Posterior cingulate gyrus (tissue), 11 donors: Measurements from ENCODE around the gene EPS8L1.

Experiments
- DNase-seq, 10 donors: peaks; one replicate each; pipeline versions ENCODE4 v3.0.0 to v3.0.0-alpha.2; 2020 to 2021; ENCODE audit warnings: mixed read lengths in 3 of 10
- intact Hi-C: fragments of 100-400 bp; cut with DNase I; formaldehyde crosslinking; loops from one replicate; pipeline ENCODE4 v1.15.1; 2023

The EPS8L1 gene

GRCh38 chr19:55111238-55111831, 35.7 kb downstream of the EPS8L1 start:
- no peak for DNase-seq
- intact Hi-C loops, result no loop called here

- DNase-seq, result no peak
- intact Hi-C loops, result no loop called here
Measured at GRCh38 chr19:55112246-55112776, 36.6 kb downstream of the EPS8L1 start.

GRCh38 chr19:55112777-55113569, 37.3 kb downstream of the EPS8L1 start:
- no peak for DNase-seq
- intact Hi-C loops, result no loop called here

- DNase-seq, result peak in 6 of 10 donors; percentile 30 to 63 (median 52)
- intact Hi-C loops, result no loop called here
Measured at GRCh38 chr19:55113570-55114039, 37.9 kb downstream of the EPS8L1 start.

- DNase-seq, result peak in 1 of 10 donors; percentile 38
- intact Hi-C loops, result no loop called here
Measured at GRCh38 chr19:55114566-55115145, 39.0 kb downstream of the EPS8L1 start.

- intact Hi-C loops, result loop anchor here (1.0 kb wide), 1 partner anchor 27 kb away; no protein-coding TSS in a partner anchor
- peak in 3 of 10 donors; percentile 29 to 100 (median 49) for DNase-seq
Measured at GRCh38 chr19:55115446-55116065, 39.9 kb downstream of the EPS8L1 start.

- intact Hi-C loops, result loop anchor here (1.0 kb wide), 1 partner anchor 28 kb away; no protein-coding TSS in a partner anchor
- DNase-seq, result peak; percentile 69 to 97 (median 80)
Measured at GRCh38 chr19:55116232-55116858, 40.7 kb downstream of the EPS8L1 start.

GRCh38 chr19:55116859-55117662, 41.4 kb downstream of the EPS8L1 start, which contains the start of gene PPP1R12C:
PPP1R12C (minus strand) TSS chr19:55117637; CDS start chr19:55117543, 94 bp downstream.
- intact Hi-C loops, result loop anchor here (1.0 kb wide), 1 partner anchor 29 kb away; no protein-coding TSS in a partner anchor
- peak in 1 of 10 donors; percentile 86 for DNase-seq

GRCh38 chr19:55117663-55118391, 42.2 kb downstream of the EPS8L1 start:
- intact Hi-C loops, result no loop called here
- DNase-seq, result peak; percentile 98 to 100 (median 99)

GRCh38 chr19:55118401-55118991, 42.8 kb downstream of the EPS8L1 start:
- intact Hi-C loops, result no loop called here
- DNase-seq, result peak in 9 of 10 donors; percentile 64 to 96 (median 73)

GRCh38 chr19:55119053-55119452, 43.4 kb downstream of the EPS8L1 start:
- intact Hi-C loops, result no loop called here

GRCh38 chr19:55131421-55131820, 55.8 kb downstream of the EPS8L1 start:
- intact Hi-C loops, result no loop called here
- no peak for DNase-seq

More at GRCh38 chr19:55119053-55119452, 43.4 kb downstream of the EPS8L1 start:
- DNase-seq, result no peak

GRCh38 chr19:55132453-55133129, 56.9 kb downstream of the EPS8L1 start:
- intact Hi-C loops, result no loop called here
- DNase-seq, result no peak

- no peak for DNase-seq
- intact Hi-C loops, result no loop called here
Measured at GRCh38 chr19:55133639-55134444, 58.2 kb downstream of the EPS8L1 start.

- intact Hi-C loops, result no loop called here
Measured at GRCh38 chr19:55134736-55135135, 59.1 kb downstream of the EPS8L1 start.

GRCh38 chr19:55136399-55137102, 60.9 kb downstream of the EPS8L1 start:
- intact Hi-C loops, result no loop called here
- DNase-seq, result no peak

More at GRCh38 chr19:55134736-55135135, 59.1 kb downstream of the EPS8L1 start:
- no peak for DNase-seq
